Fibroblast of skin of abdomen (primary cell): ENCODE measurements around the gene FAM221B. TPM values are rescaled to one million over a fixed set of nuclear protein-coding genes. Genes with fewer than 3 reads are reported as not detected.
A peak's percentile ranks its signal among the peaks of the same experiment; 100 is the strongest.

Source experiments
- DNase-seq: peaks from one replicate; pipeline ENCODE4 v3.0.0-alpha.2; 2013
- polyA plus RNA-seq, 2 experiments: library from polyadenylated mRNA; unstranded; fragments of 120-200 nt; gene quantifications; one replicate each; pipeline ENCODE4 v1.2.1, GENCODE V29; 2013; ENCODE audit not compliant: insufficient read length in 2 of 2

Gene FAM221B, protein sequence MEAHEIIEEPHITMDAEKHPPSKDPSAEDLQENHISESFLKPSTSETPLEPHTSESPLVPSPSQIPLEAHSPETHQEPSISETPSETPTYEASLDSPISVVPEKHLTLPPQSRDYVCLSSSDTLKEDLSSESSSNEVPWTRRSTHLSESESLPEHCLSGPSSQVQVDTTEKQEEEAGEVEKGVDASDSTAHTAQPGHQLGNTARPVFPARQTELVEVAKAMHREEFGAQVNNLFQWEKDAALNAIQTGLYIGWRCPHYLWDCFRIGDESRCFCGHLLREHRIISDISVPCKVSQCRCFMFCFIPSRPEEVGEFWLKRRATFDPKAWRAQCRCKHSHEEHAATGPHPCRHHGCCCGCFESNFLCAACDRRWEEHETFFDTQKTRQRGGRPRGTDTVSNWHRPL
- not detected for polyA plus RNA-seq (2013, experiment 1 of 2; ENCODE audit: insufficient read length)
- not detected for polyA plus RNA-seq (2013, experiment 2 of 2; ENCODE audit: insufficient read length)

DNA sequence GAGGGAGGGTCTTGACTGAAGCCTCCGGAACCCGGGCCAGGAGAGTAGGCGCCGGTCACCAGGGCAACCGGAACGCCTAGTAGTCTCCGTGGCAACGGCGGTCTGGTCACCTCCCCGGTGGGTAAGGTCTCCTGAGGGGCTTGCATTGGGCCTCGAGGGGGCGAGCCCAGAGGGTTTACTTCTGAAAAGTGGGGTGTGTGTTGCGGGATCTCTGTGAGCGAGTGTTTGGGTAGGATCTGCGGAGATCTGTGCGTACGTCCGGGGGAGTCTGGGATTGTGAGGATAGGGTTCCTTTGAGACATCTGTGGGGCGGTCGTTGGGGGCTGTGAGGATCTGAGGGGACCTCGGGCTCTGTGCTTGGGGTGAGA is at the start of gene FAM221B:
FAM221B (minus strand) TSS at position 17 of the 368 bp plus-strand sequence. CDS start 2,571 bp downstream, outside the sequence.
- DNase-seq: no peak

DNA sequence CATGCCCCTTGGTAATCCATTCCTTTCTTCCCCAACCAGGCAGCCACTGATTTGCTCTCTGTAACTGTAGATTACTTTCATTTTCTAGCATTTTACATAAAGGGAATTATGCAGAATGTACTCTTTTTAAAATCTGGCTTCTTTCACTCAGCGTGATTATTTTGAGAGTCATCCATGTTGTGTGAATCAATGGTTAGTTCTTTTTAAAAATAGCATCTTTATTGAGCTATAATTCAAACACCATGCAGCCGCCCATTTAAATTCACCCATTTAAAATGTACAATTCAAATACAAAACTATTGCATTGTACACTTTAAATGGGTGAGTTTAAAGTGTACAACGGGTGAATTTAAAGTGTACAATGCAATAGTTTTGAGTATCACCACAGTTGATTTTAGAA is 44.0 kb upstream of the FAM221B start:
- no peak for DNase-seq

DNA sequence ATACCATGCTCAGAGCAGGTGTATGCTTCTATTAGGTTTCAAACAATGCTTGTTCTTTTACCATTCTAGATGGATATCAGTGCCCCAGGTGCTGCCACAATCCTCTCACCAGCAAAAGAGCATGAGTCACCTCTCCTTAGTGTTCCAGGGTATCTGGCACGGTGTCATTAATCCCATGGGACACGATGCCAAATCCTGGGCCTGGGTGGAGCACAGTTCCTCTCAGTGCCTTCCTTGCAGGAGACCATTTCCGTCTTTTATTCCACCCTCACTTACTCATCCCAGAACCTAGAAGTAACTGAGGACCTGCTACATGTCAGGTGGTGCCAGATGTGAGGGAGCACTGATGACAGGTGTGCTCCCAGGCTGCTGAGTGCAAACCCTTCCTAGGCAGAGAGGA is 43.0 kb upstream of the FAM221B start:
- no peak for DNase-seq

DNA sequence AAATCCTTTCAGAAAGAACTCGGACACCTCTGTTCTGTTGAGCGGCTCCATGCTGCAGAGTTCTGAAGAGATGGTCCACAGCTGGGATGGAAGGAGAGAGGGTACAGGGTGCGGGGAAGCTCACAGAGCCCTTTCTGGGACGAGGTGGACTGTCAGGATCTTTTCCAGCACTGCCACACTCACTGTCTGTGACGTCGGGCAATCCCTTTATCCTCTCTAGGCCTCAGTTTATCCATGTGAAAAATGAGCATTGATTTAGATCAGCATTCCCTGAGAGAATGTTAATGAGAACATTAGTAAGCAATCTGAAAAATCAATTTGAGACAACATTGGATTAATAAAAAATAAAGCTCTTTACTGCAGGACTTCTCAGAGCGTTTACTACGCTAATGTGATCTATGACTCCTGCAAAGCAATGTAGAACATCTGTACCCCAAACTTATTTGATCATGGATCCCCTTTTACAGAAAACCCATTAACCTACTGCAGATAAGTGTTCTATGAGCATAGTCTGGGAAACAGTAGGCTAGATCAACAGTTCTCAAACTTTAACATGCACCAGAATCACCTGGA is 41.9 kb upstream of the FAM221B start, which contains the start of gene OR13J1:
OR13J1 (minus strand) TSS at position 51 of the 573 bp plus-strand sequence; CDS start at position 51, 0 bp downstream.
- DNase-seq: no peak

DNA sequence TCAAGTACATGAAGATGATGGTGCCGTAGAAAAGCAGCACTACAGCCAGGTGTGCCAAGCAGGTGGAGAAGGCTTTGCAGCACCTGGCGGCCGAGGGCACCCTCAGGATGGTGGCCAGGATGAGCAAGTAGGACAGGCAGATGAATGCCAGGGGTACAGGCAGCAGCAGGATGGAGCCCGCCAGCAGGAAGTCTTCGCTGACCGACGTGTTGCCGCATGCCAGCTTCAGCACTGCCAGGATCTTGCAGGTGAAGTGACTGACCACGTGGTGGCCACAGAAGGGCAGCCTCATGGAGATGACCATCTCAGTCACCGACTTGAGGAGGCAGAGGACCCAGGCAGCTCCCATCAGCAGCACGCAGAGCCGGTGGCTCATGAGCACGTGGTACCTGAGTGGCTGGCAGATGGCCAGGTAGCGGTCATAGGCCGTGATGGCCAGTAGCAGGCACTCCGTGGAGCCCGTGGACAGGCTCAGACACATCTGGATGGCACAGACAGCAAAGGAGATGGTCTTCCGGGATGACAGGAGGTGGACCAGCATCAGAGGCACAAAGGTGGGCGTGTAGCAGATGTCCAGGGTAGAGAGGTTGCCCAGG is 41.2 kb upstream of the FAM221B start:
- DNase-seq: no peak

DNA sequence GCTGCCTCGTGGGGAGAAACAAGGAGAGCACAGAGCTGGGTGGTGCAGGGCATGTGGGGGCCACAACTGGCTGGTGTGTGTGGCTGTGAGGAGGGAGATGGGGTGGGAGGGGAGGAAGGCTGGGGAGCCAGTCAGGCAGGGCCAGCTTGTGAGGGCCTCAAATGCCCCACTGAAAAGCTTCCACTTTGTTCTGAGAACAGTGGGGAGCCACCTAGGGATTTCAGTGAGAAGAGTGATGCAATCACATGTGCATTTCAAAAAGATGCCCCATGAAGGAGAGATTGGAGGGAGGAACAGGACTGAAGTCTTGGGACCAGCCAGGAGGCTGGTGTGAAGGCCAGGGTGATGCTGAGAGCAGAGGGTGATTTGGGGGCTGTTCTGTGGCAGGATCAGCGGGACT is 40.4 kb upstream of the FAM221B start:
- DNase-seq: no peak

DNA sequence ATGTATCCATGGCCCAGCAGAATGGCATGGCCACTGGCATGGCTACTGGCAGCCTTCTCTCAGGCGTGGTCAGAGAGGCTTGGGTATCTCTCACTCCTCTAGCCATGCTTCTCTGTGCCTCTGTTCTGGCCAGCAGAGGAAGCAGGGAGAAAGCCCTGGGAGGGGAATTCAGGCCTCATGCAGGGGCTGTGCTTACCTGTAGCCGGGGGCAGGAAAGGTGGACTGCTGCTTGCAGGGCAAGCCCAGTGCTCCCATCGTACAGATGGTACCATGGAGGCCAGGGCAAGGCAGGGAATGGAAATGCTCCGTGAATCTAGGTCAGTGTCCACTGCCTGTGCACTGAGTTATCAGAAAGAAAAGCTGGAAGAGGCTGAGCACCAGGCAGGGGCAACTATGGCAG is 39.0 kb upstream of the FAM221B start:
- no peak for DNase-seq

DNA sequence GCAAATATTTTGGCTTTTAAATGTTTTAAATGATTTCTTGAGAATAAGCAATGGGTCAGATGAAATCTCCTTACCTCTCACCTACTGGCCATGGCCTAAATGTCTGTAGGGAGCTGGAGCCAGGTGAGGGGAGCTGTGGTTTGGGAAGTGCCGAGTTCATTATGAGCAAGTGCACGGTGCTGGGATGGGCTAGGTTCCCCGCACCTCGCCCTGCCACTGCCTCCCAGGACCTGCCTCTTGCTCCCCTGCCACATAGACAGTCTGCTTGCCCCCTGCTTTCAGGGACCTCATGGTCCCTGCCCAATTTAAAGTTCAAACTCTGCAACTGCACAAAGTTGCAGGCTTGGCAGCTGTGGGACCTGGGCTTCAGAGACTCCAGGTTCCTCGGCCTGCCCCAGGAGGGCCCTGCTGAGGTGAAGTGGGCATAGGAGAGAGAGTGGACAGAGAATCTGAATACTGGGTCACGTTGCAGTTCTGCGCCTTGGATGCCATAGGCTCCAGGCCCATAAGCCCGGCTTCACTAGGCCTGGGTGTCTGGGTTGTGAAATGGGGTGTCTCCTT is 36.2 kb upstream of the FAM221B start:
- no peak for DNase-seq

DNA sequence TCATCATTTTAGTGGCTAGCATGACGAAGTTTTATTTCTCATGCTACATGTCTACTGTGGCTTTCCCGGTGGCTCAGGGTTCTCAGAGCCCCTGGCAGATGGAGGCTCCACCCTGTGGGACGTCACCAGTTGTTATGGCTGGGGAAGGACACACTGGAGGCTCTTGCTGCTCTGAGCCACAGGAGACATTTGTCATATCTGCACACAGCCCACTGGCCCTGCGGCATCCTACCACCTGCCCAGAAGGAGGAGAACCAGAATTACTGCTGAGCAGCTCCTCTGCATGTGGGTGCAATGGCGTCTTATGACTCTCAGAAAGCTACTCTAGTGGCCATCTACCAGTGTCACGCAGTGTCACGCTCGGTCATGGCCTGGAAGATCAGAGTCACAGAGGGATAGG is 35.1 kb upstream of the FAM221B start:
- DNase-seq: no peak

DNA sequence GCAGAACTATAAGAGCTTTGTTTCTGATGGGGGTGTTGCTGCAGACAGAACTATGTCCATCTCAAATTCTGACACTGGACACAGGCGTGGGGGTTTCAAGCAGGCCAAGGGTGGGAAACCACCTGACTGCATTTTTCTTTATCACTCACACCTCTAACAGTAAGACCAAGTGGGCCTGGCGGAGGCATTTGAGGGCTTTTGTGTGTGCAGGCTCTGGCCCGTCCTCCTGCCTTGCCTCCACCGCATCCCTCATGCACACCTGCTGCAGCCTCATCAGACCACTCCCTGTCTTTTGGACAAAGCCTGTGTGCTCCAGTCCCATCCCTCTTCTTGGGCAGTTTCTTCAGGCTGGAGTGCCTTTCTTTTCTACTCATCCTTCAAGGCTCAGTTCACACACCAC is 33.8 kb upstream of the FAM221B start:
- no peak for DNase-seq

DNA sequence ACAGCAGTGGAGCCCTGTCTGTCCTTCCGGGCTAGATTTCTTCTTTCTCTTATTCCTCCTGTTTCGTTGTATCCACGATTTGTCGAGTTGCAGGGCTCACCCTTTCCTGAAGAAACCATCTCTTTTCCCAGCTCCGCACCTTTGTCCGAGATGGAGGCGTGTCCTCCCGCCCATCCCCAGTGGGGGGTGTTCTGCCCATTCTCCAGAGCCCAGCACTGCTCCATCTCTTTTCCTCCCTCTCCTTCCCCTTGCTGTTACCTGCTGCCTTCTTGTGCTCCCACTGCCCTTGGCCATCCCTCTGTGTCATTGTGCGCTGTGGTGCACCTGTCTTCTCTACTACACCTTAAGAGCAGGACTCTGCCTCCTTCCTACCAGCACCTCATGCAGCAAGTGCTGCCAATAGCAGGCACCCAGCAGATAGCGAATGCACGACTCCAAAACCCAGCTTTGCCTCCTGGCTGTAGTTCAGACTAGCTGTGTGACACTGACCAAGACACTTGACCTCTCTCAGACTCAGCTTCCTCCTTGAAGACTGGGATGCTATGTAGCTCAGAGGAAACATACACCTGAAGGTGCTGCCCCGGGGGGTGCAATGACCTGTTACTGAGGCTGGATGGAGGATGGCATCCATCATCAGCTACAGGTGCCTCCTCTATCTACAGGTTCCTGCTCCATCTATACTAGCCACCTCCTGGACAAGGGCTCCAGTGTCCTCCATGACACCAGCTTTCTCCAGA is 32.8 kb upstream of the FAM221B start:
- DNase-seq: no peak

DNA sequence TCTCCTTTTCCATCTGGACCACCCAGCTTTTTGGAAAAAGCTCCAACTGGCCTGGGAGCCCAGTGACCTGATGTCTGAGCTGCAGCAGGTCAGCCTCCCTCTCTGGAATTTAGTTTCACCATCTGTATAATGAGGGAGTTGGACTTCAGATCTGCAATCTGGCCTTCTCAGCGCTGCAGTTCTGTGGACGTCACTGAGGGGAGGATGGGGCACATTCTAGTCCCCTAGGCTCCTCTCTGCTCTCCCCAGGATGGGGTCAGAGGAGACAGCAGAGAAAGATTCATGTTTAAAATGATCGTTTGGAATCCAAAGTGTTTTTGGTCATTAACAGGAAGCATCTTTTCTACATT is 31.4 kb upstream of the FAM221B start:
- no peak for DNase-seq

DNA sequence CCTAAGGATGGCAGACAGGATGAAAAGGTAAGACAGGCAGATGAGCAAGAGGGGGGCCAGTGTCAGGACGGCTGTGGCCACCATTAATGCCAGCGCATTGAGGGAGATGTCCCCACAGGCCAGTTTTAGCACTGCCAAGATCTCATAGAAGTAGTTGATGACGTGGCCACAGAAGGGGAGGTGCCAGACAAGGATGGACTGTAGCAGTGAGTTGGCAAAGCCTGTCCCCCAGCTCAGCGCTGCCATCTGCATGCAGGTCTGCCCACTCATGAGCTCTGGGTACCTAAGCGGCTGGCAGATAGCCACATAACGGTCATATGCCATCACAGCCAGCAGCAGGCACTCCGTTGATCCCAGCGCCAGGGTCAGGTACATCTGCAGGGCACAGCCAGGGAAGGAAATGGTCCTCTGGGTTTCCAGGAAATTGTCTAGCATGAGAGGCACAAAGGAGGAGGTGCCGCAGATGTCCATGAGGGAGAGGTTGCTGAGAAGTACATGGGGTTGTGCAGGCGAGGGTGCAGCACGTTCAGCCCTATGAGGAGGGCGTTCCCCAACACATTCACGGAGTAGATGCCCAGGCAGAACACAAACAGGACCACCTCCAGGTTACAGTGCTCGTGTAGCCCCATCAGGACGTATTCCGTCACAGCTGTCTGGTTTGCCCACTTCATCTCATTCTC is 30.9 kb upstream of the FAM221B start:
- DNase-seq: peak; percentile 13

DNA sequence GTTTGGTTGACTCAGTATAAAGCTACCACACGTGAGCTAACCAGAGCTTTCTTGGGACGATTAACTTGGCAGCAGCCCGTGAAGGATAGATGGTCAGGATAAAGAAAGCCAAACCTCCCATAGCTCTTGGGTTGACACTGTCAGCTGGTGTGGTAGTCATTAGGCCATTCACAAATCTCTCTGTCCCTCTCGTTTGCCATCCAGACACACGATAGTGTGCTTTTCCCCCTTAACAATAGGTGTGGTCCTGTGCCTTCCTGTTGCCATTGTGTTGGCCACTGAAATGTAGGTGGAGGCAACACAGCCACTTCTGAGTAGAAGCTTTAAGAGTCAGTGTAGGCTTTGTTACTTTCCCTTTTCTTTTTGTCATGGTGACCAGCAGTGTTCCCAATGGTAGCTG is 29.9 kb upstream of the FAM221B start:
- no peak for DNase-seq

DNA sequence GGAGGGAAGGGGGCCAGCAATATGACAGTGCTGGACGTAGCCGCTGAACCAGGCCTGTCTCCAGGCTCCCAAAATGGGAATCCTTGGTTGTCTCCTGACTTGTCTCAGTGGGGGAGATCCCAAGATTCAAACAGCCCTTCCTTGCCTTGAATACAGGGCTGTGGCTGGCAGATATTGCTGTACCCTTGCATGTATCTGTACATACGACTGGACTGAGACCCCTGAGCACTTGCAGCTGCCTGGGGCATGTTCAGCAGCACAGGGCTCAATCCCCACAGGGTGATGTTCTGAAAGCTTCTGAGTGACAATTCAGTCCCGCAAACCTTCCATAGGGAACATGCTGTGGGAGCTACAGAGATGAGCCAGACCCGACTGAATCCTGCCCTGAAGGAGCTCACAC is 28.4 kb upstream of the FAM221B start:
- DNase-seq: no peak

DNA sequence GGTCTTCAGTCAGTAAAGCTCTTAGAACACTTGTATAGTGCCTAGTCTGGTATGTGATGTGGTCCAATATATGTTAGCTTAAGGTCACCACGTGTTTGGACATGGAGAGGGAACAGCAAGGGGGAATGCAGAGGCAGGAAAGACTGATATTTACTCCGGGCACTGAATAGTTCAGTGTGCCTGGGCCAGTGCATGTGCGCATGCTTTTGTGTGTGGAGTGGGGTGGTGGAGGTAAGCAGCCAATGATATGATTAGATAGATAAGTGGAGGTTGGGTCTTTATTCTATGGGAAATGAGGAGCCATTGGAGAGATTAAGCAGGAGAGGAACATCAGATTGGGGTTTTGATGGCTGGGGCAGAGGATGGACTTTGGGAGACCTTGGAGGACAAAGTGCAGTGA is 27.7 kb upstream of the FAM221B start:
- DNase-seq: no peak

DNA sequence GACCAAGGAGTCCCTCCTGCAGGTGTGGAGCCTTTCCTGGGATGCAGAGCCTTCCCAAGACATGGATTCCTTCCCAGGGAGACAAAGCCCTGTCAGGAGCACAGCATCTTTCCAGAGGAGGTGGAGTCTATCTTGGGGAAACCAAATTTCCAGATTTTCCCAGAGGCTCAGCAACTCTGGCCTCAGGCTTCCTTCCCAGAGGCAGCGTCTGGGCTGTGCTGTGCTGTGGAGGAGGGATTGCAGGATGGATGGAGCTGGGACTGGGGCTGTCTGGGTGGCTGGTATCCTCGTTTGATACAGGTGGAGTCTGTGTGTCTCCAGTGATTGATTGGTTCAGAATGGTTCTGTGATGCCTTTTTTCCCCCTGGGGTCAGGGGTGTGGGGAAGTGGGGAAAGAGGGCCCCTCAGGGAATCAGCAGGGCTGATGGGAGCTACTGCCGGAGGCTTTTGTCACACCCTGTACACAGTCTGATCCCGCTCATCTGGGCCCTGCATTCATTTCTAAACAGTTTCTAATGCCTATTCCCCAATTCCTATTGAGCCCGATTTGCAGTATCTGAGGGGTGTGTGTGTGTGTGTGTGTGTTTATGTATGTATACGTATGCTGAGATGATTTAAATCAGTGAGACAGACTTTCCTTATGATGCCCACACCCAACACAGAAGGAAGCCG is 25.7 kb upstream of the FAM221B start:
- DNase-seq: no peak

DNA sequence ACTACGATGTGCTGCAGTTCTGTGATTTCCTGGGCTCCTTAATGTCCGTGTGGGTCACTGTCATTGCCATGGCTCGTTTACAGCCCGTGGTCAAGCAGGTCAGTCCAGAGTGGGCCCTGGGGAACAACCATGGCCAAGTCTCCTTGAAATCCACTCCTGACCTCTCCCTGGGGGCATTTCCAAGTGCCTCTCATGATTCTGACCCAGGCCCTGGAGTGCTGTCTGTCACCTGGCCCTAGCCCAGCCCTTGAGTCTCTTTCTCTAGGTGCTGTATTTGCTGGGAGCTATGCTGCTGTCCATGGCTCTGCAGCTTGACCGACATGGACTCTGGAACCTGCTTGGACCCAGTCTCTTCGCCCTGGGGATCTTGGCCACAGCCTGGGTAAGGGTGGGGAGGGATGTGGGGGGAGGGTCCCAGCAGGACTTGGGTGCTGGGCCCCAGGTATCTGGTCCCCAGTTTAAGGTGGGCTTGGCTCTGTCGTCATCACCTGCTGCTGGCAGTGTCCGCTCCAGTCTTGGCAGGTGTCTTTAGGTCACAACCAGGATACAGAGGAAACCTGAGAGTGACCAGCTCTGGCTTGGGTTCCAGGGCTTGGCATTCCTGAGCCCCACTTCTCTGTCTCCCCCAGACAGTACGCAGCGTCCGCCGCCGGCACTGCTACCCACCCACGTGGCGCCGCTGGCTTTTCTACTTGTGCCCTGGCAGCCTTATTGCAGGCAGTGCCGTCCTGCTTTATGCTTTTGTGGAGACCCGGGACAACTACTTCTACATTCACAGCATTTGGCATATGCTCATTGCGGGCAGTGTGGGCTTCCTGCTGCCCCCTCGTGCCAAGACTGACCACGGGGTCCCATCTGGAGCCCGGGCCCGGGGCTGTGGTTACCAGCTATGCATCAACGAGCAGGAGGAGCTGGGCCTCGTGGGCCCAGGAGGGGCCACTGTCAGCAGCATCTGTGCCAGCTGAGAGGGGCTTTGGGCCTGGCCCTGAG is 24.6 kb upstream of the FAM221B start:
- no peak for DNase-seq

DNA sequence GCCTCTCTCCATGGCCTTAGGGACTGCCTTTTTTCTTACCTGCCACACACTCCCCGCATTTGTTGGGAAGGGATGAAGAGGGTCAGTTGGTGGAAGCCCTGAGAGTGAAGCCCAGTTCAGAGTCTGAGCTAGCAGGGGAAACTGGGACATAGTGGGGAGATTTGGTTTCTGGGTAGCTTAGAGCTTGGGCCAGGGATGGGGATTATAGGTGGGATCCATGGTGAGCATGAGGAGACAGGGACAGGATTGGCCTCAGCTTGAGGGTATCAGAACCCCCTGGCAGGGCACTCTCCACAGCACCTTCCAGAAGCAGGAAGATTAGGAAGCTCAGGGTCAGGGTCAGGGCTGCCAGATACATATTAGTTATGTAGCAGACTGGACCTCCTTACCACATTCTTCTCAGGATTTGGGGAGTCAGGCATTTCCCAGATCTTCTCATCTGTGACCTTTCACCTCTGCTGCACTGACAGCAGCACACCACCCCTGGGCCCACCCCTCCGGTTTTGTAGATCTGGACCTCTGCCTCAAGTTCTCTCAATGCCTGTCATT is 23.8 kb upstream of the FAM221B start:
- no peak for DNase-seq
